SK-N-DZ (cell line): ENCODE measurements around the gene RBM33.
"Not testable (repeated sequence)": the region's sequence is repeated elsewhere in the genome, so short reads cannot be mapped to it uniquely, and the experiment has no call there.

ENCODE experiments used
- DNase-seq: peaks from one replicate; pipeline ENCODE4 v3.0.0-alpha.2; 2015; ENCODE audit warnings: low spot score

RBM33 gene

GRCh38 chr7:155809332-155809946, 165.0 kb downstream of the RBM33 start:
- no peak for DNase-seq

- DNase-seq = no peak
Observed at GRCh38 chr7:155809947-155810769, 165.7 kb downstream of the RBM33 start.

GRCh38 chr7:155810770-155811559, 166.5 kb downstream of the RBM33 start:
- DNase-seq = no peak

- DNase-seq = no peak
Observed at GRCh38 chr7:155811560-155811894, 167.1 kb downstream of the RBM33 start.

GRCh38 chr7:155811895-155812761, 167.7 kb downstream of the RBM33 start, which contains the start of gene SHH:
Gene SHH, minus strand, starts transcription at chr7:155812463. Its CDS starts 341 bp downstream, at chr7:155812122.
- DNase-seq = no peak

- no peak for DNase-seq
Observed at GRCh38 chr7:155813125-155813524, 168.7 kb downstream of the RBM33 start.

- DNase-seq = no peak
Observed at GRCh38 chr7:155813546-155814315, 169.3 kb downstream of the RBM33 start.

- DNase-seq = no peak
Observed at GRCh38 chr7:155814316-155815276, 170.1 kb downstream of the RBM33 start.

- DNase-seq = no peak
Observed at GRCh38 chr7:155815332-155816191, 171.1 kb downstream of the RBM33 start.

- no peak for DNase-seq
Observed at GRCh38 chr7:155816192-155816508, 171.7 kb downstream of the RBM33 start.

- DNase-seq = no peak
Observed at GRCh38 chr7:155816996-155817395, 172.5 kb downstream of the RBM33 start.

GRCh38 chr7:155817515-155817914, 173.1 kb downstream of the RBM33 start:
- not testable (repeated sequence) for DNase-seq

- no peak for DNase-seq
Observed at GRCh38 chr7:155818154-155818819, 173.8 kb downstream of the RBM33 start.

- DNase-seq = no peak
Observed at GRCh38 chr7:155818820-155819168, 174.3 kb downstream of the RBM33 start.

GRCh38 chr7:155819186-155819585, 174.7 kb downstream of the RBM33 start:
- DNase-seq = no peak

- no peak for DNase-seq
Observed at GRCh38 chr7:155820246-155820645, 175.8 kb downstream of the RBM33 start.

- DNase-seq = no peak
Observed at GRCh38 chr7:155820788-155821187, 176.3 kb downstream of the RBM33 start.

- DNase-seq = no peak
Observed at GRCh38 chr7:155821851-155822250, 177.4 kb downstream of the RBM33 start.
